Ishikawa (cell line): ENCODE results near the gene PPP1R18.
A peak's percentile ranks its signal among the peaks of the same experiment; 100 is the strongest.

Experiments
- CEBPB ChIP-seq: IDR thresholded peaks from 2 replicates; pipeline ENCODE4 v1.6.1; 2012
- CREB1 ChIP-seq: IDR thresholded peaks from 2 replicates; pipeline ENCODE4 v1.6.1; 2012; ENCODE audit warnings: low read depth
- EGR1 ChIP-seq: IDR thresholded peaks from 2 replicates; pipeline ENCODE4 v1.6.1; 2012
- EP300 ChIP-seq: IDR thresholded peaks from 2 replicates; pipeline ENCODE4 v1.6.1; 2012; ENCODE audit warnings: borderline replicate concordance
- FOXM1 ChIP-seq: IDR thresholded peaks from 2 replicates; pipeline ENCODE4 v1.6.1; 2012; ENCODE audit warnings: low read depth, borderline replicate concordance
- NFIC ChIP-seq: IDR thresholded peaks from 2 replicates; pipeline ENCODE4 v1.6.1; 2012
- RAD21 ChIP-seq: IDR thresholded peaks from 2 replicates; pipeline ENCODE4 v1.6.1; 2012; ENCODE audit warnings: low read depth
- REST ChIP-seq: IDR thresholded peaks from 2 replicates; pipeline ENCODE4 v1.6.1; 2012; ENCODE audit warnings: low read depth, mild to moderate bottlenecking
- TAF1 ChIP-seq: IDR thresholded peaks from 2 replicates; pipeline ENCODE4 v1.6.1; 2012; ENCODE audit warnings: low read depth, mild to moderate bottlenecking
- TCF12 ChIP-seq: IDR thresholded peaks from 2 replicates; pipeline ENCODE4 v1.6.1; 2012; ENCODE audit warnings: low read depth
- TEAD4 ChIP-seq: IDR thresholded peaks from 2 replicates; pipeline ENCODE4 v1.6.1; 2012
- USF1 ChIP-seq: IDR thresholded peaks from 2 replicates; pipeline ENCODE4 v1.6.1; 2012
- YY1 ChIP-seq: IDR thresholded peaks from 2 replicates; pipeline ENCODE4 v1.6.1; 2012; ENCODE audit warnings: low read depth
- ZBTB7A ChIP-seq: IDR thresholded peaks from 2 replicates; pipeline ENCODE4 v1.6.1; 2012; ENCODE audit warnings: low read depth
- TF ChIP-seq, protein P1 (sequence below): IDR thresholded peaks from 2 replicates; pipeline ENCODE4 v1.6.1; 2012

PPP1R18 gene

GRCh38 chr6:30727920-30728553 is 41.6 kb upstream of the PPP1R18 start:
- TF ChIP-seq, protein P1, sequence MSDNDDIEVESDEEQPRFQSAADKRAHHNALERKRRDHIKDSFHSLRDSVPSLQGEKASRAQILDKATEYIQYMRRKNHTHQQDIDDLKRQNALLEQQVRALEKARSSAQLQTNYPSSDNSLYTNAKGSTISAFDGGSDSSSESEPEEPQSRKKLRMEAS = no peak
- no peak for TF ChIP-seq ZBTB7A
- TF ChIP-seq USF1 = no peak
- no peak for TF ChIP-seq EGR1
- TF ChIP-seq CREB1 = no peak
- TF ChIP-seq EP300 = no peak
- TF ChIP-seq TAF1 = no peak
- no peak for TF ChIP-seq FOXM1
- no peak for TF ChIP-seq CEBPB
- no peak for TF ChIP-seq TEAD4

DNA sequence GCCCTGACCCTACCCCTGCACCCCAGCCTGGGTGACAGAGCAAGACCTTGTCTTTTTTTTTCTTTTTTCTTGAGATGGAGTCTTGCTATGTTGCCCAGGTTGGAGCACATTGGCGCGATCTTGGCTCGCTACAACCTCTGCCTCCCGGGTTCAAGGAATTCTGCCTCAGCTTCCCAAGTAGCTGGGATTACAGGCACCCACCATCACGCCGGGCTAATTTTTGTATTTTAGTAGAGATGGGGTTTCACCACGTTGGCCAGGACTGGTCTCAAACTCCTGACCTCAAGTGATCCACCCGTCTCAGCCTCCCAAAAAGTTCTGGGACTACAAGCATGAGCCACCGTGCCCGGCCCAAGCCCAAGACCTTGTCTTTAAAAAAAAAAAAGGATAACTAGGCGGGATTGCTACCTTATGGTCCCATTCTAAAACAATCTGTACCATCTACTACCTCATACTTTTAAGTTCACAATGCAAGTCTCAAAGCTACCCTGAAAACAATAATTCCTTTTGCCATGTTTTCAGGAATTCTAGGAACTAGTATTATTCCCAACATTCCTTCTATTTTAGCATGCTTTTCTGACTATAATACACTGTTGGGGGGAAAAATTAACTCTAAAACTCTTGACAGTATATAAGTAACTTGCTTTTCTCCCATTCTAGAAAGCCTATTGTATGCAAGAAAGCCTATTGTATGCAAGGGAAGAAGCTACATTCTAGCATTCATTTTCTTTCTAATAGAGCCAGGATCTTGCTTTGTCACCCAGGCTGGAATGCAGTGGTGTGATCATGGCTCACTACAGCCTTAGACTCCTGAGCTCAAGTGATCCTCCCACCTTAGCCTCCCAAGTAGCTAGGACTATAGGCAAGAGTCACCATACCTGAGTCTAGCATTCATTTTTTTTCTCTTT is 40.3 kb upstream of the PPP1R18 start:
- TF ChIP-seq TEAD4 (0 out of 2 replicates have a peak, but pooled peaks have one; percentile 30), EGR1 (no peak)

DNA sequence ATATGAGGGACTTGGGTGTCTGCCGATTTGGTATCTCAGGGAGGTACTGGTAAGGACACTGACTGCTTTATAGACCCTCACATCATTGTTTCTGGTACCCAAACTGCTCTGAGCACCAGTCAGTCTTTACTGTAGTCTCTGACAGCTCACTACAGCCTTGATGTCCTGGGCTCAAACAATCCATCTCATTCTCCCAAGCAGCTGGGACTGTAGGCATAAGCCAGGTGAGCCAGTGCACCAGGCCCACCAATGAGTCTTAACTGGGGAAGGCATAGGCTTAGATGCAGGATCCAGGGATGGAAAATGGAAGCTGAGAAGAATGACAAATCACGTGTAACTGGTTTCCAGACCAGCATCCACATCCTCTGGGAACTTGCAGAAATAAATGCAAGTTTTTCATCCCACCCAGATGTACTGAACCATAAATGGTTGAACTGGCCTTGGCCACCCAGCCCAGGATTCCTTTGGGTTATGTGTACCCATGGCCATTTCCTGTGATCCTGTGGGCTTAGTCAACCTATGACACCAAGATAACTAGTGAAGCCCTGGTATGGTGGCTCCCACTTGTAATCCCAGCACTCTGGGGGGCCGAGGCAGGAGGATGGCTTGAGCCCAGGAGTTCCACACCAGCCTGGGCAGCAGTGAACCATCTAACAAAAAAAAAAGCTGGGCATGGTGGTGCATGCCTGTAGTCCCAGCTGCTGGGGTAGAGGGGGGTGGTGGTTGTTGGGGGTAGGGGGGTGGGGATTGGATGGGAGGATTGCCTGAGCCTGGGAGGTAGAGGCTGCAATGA is 39.5 kb upstream of the PPP1R18 start:
- no peak for TF ChIP-seq RAD21
- TF ChIP-seq CREB1 = no peak
- no peak for TF ChIP-seq EGR1
- TF ChIP-seq CEBPB = no peak
- TF ChIP-seq USF1 = no peak
- no peak for TF ChIP-seq FOXM1
- TF ChIP-seq, protein P1 = no peak; the same call in 1 of the 2 replicates
- no peak for TF ChIP-seq EP300
- no peak for TF ChIP-seq REST
- TF ChIP-seq NFIC = no peak; the same call in 1 of the 2 replicates
- 0 out of 2 replicates have a peak, but pooled peaks have one; percentile 24 for TF ChIP-seq TCF12
- TF ChIP-seq TEAD4 = peak; percentile 12; the same call in 1 of the 2 replicates
- no peak for TF ChIP-seq YY1

DNA sequence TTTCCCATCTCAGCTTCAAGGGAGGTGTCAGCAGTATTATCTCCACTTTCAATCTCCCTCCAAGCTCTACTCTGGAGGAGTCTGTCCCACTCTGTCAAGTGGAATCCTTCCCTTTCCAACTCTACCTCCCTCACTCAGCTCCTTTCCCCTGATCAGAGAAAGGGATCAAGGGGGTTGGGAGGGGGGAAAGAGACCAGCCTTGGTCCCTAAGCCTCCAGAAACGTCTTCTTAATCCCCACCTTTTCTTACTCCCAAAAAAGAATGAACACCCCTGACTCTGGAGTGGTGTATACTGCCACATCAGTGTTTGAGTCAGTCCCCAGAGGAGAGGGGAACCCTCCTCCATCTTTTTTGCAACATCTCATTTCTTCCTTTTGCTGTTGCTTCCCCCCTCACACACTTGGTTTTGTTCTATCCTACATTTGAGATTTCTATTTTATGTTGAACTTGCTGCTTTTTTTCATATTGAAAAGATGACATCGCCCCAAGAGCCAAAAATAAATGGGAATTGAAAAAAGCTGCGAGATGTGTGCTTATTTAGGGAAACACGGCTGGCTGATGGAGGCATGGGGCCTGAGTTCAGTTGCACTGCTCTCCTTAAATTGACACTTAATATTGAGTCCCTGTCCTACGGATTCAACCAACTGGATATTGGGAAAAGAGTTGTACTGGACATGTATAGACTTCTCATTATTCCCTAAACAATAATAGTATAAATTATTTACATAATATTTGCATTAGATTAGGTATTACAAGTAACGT is 38.6 kb upstream of the PPP1R18 start:
- TF ChIP-seq RAD21 (no peak), NFIC (no peak), TCF12 (no peak), ZBTB7A (no peak), FOXM1 (no peak), TAF1 (no peak), USF1 (no peak), REST (no peak)
